ENCODE measurements around the gene AR. TPM values are rescaled to one million over a fixed set of nuclear protein-coding genes. Genes with fewer than 3 reads are reported as not detected.

AR gene
- total RNA-seq, 1 donor from 2014 or later, result 0.25 TPM

DNA sequence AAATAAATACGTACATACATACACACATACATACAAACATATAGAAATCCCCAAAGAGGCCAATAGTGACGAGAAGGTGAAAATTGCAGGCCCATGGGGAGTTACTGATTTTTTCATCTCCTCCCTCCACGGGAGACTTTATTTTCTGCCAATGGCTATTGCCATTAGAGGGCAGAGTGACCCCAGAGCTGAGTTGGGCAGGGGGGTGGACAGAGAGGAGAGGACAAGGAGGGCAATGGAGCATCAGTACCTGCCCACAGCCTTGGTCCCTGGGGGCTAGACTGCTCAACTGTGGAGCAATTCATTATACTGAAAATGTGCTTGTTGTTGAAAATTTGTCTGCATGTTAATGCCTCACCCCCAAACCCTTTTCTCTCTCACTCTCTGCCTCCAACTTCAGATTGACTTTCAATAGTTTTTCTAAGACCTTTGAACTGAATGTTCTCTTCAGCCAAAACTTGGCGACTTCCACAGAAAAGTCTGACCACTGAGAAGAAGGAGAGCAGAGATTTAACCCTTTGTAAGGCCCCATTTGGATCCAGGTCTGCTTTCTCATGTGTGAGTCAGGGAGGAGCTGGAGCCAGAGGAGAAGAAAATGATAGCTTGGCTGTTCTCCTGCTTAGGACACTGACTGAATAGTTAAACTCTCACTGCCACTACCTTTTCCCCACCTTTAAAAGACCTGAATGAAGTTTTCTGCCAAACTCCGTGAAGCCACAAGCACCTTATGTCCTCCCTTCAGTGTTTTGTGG lies 180.7 kb downstream of the AR start:
- H3K27me3 ChIP-seq (ENCODE audit: control insufficient read depth, insufficient read depth, low read length), result no peaks in the 10 kb centered on the region
- no peak overlapping the region for H3K4me3 ChIP-seq (ENCODE audit: low read depth, low read length)
- TF ChIP-seq, protein P1, sequence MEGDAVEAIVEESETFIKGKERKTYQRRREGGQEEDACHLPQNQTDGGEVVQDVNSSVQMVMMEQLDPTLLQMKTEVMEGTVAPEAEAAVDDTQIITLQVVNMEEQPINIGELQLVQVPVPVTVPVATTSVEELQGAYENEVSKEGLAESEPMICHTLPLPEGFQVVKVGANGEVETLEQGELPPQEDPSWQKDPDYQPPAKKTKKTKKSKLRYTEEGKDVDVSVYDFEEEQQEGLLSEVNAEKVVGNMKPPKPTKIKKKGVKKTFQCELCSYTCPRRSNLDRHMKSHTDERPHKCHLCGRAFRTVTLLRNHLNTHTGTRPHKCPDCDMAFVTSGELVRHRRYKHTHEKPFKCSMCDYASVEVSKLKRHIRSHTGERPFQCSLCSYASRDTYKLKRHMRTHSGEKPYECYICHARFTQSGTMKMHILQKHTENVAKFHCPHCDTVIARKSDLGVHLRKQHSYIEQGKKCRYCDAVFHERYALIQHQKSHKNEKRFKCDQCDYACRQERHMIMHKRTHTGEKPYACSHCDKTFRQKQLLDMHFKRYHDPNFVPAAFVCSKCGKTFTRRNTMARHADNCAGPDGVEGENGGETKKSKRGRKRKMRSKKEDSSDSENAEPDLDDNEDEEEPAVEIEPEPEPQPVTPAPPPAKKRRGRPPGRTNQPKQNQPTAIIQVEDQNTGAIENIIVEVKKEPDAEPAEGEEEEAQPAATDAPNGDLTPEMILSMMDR (IDR thresholded peaks at IDR 0.05; ENCODE audit: insufficient read depth, low read length, poor library complexity, severe bottlenecking), result no peak
- DNase-seq (ENCODE audit: low read depth), result no peak
- H3K36me3 ChIP-seq (ENCODE audit: control insufficient read depth, insufficient read depth, low read length), result no peaks in the 10 kb centered on the region

DNA sequence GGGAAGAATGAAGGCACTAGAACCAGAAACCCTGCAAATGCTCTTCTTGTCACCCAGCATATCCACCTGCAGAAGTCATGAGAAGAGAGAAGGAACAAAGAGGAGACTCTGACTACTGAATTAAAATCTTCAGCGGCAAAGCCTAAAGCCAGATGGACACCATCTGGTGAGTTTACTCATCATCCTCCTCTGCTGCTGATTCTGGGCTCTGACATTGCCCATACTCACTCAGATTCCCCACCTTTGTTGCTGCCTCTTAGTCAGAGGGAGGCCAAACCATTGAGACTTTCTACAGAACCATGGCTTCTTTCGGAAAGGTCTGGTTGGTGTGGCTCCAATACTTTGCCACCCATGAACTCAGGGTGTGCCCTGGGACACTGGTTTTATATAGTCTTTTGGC lies 181.7 kb downstream of the AR start:
- TF ChIP-seq, protein P1 (IDR thresholded peaks at IDR 0.05; ENCODE audit: insufficient read depth, low read length, poor library complexity, severe bottlenecking), result no peak
- Histone ChIP-seq H3K36me3 (ENCODE audit: control insufficient read depth, insufficient read depth, low read length) (no peaks in the 10 kb centered on the region), H3K27me3 (ENCODE audit: control insufficient read depth, insufficient read depth, low read length) (no peaks in the 10 kb centered on the region), H3K4me3 (ENCODE audit: low read depth, low read length) (no peak overlapping the region)
- DNase-seq (ENCODE audit: low read depth), result no peak

DNA sequence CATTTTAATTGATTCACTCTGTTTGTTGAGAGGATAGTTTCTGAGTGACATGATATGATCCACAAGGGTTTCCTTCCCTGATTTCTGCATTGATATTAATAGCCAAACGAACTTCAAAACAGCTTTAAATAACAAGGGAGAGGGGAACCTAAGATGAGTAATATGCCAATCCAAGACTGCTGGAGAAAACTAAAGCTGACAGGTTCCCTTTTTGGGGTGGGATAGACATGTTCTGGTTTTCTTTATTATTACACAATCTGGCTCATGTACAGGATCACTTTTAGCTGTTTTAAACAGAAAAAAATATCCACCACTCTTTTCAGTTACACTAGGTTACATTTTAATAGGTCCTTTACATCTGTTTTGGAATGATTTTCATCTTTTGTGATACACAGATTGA lies 182.2 kb downstream of the AR start:
- no peaks in the 10 kb centered on the region for H3K36me3 ChIP-seq (ENCODE audit: control insufficient read depth, insufficient read depth, low read length)
- H3K27me3 ChIP-seq (ENCODE audit: control insufficient read depth, insufficient read depth, low read length), result no peaks in the 10 kb centered on the region
- no peak for DNase-seq (ENCODE audit: low read depth)
- no peak overlapping the region for H3K4me3 ChIP-seq (ENCODE audit: low read depth, low read length)
- TF ChIP-seq, protein P1 (IDR thresholded peaks at IDR 0.05; ENCODE audit: insufficient read depth, low read length, poor library complexity, severe bottlenecking), result no peak

DNA sequence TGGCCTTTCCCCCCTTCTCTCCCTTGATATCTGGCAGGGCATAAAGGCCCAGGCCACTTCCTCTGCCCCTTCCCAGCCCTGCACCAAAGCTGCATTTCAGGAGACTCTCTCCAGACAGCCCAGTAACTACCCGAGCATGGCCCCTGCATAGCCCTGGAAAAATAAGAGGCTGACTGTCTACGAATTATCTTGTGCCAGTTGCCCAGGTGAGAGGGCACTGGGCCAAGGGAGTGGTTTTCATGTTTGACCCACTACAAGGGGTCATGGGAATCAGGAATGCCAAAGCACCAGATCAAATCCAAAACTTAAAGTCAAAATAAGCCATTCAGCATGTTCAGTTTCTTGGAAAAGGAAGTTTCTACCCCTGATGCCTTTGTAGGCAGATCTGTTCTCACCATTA lies 183.8 kb downstream of the AR start:
- Histone ChIP-seq H3K27me3 (ENCODE audit: control insufficient read depth, insufficient read depth, low read length) (no peaks in the 10 kb centered on the region), H3K36me3 (ENCODE audit: control insufficient read depth, insufficient read depth, low read length) (no peaks in the 10 kb centered on the region), H3K4me3 (ENCODE audit: low read depth, low read length) (no peak overlapping the region)
- no peak for DNase-seq (ENCODE audit: low read depth)
- TF ChIP-seq, protein P1 (IDR thresholded peaks at IDR 0.05; ENCODE audit: insufficient read depth, low read length, poor library complexity, severe bottlenecking), result no peak

DNA sequence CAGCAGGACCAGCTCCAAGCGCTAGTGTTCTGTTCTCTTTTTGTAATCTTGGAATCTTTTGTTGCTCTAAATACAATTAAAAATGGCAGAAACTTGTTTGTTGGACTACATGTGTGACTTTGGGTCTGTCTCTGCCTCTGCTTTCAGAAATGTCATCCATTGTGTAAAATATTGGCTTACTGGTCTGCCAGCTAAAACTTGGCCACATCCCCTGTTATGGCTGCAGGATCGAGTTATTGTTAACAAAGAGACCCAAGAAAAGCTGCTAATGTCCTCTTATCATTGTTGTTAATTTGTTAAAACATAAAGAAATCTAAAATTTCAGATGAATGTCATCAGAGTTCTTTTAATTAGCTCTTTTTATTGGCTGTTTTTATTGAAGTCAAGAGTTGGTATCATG lies 186.5 kb downstream of the AR start:
- TF ChIP-seq, protein P1 (IDR thresholded peaks at IDR 0.05; ENCODE audit: insufficient read depth, low read length, poor library complexity, severe bottlenecking), result no peak
- H3K36me3 ChIP-seq (ENCODE audit: control insufficient read depth, insufficient read depth, low read length), result no peaks in the 10 kb centered on the region
- DNase-seq (ENCODE audit: low read depth), result no peak
- no peak overlapping the region for H3K4me3 ChIP-seq (ENCODE audit: low read depth, low read length)
- no peaks in the 10 kb centered on the region for H3K27me3 ChIP-seq (ENCODE audit: control insufficient read depth, insufficient read depth, low read length)

DNA sequence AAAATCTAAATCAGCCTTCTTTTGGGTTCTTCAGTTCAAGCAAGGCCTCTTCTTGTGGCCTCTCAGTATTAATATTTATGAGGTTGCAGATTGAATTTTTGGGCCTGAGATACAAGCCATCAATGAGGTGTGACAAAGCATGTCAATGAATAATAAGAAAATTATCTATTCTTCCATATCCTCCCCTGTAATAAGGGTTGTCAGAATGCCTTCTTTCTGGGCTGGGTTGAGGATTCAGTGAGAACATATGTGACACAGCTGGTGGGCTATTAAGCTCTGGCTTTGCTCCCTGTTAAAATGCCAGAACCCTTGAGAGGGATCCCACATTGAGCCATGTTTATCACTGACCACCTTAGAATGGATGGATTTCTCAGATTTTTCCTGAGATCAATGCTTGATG lies 187.2 kb downstream of the AR start:
- H3K4me3 ChIP-seq (ENCODE audit: low read depth, low read length), result no peak overlapping the region
- H3K27me3 ChIP-seq (ENCODE audit: control insufficient read depth, insufficient read depth, low read length), result no peaks in the 10 kb centered on the region
- no peaks in the 10 kb centered on the region for H3K36me3 ChIP-seq (ENCODE audit: control insufficient read depth, insufficient read depth, low read length)
- TF ChIP-seq, protein P1 (IDR thresholded peaks at IDR 0.05; ENCODE audit: insufficient read depth, low read length, poor library complexity, severe bottlenecking), result no peak
- no peak for DNase-seq (ENCODE audit: low read depth)
